NCI-H446 (cell line): ENCODE data around the gene C1orf87.

Source experiments
- DNase-seq, 2 experiments: peaks; one replicate each; lab custom pipeline; 2025; lab: John Stamatoyannopoulos, UW

C1orf87 gene

GRCh38 chr1:60073605-60074278, at the start of gene C1orf87:
Gene C1orf87, minus strand, starts transcription at chr1:60073770. Its CDS starts 1,127 bp downstream, at chr1:60072643.
- no peak for DNase-seq

GRCh38 chr1:60118085-60118484, 44.5 kb upstream of the C1orf87 start:
- peak in 1 of 2 experiments; percentile 13 for DNase-seq

- no peak for DNase-seq
Measured at GRCh38 chr1:60114745-60115318, 41.3 kb upstream of the C1orf87 start.

- no peak for DNase-seq
Measured at GRCh38 chr1:60113596-60113995, 40.0 kb upstream of the C1orf87 start.

GRCh38 chr1:60113028-60113427, 39.5 kb upstream of the C1orf87 start:
- DNase-seq, result no peak

- DNase-seq, result no peak
Measured at GRCh38 chr1:60111716-60112115, 38.1 kb upstream of the C1orf87 start.

- DNase-seq, result no peak
Measured at GRCh38 chr1:60111118-60111517, 37.5 kb upstream of the C1orf87 start.

GRCh38 chr1:60108196-60108595, 34.6 kb upstream of the C1orf87 start:
- DNase-seq, result peak in 1 of 2 experiments; percentile 26

GRCh38 chr1:60103186-60103585, 29.6 kb upstream of the C1orf87 start:
- DNase-seq, result no peak

- DNase-seq, result no peak
Measured at GRCh38 chr1:60102267-60103061, 28.9 kb upstream of the C1orf87 start.

- DNase-seq, result no peak
Measured at GRCh38 chr1:60101516-60101915, 27.9 kb upstream of the C1orf87 start.

- no peak for DNase-seq
Measured at GRCh38 chr1:60091195-60091715, 17.7 kb upstream of the C1orf87 start.

- DNase-seq, result no peak
Measured at GRCh38 chr1:60090655-60091054, 17.1 kb upstream of the C1orf87 start.

- DNase-seq, result peak; percentile 7 to 40
Measured at GRCh38 chr1:60088620-60089155, 15.1 kb upstream of the C1orf87 start.

GRCh38 chr1:60087681-60088080, 14.1 kb upstream of the C1orf87 start:
- DNase-seq, result no peak

- no peak for DNase-seq
Measured at GRCh38 chr1:60078182-60078581, 4.6 kb upstream of the C1orf87 start.

- DNase-seq, result no peak
Measured at GRCh38 chr1:60071296-60071695, 2.3 kb downstream of the C1orf87 start.

- no peak for DNase-seq
Measured at GRCh38 chr1:60069691-60070090, 3.9 kb downstream of the C1orf87 start.

GRCh38 chr1:60068393-60069045, 5.1 kb downstream of the C1orf87 start:
- DNase-seq, result no peak

GRCh38 chr1:60066001-60066400, 7.6 kb downstream of the C1orf87 start:
- DNase-seq, result no peak

- DNase-seq, result no peak
Measured at GRCh38 chr1:60065199-60065598, 8.4 kb downstream of the C1orf87 start.

GRCh38 chr1:60063561-60063960, 10.0 kb downstream of the C1orf87 start:
- DNase-seq, result no peak
